ENCODE results near the gene DZIP1L.

DZIP1L gene

GRCh38 chr3:138066972-138067371 is 48.4 kb downstream of the DZIP1L start:
- DNase-seq, result no peak

GRCh38 chr3:138066383-138066782 is 49.0 kb downstream of the DZIP1L start:
- no peak for DNase-seq

- DNase-seq, result no peak
Measured at GRCh38 chr3:138065949-138066348, 49.5 kb downstream of the DZIP1L start.

GRCh38 chr3:138063416-138063815 is 52.0 kb downstream of the DZIP1L start:
- DNase-seq, result no peak

- no peak for DNase-seq
Measured at GRCh38 chr3:138062626-138063025, 52.8 kb downstream of the DZIP1L start.

GRCh38 chr3:138062037-138062436 is 53.4 kb downstream of the DZIP1L start:
- no peak for DNase-seq

GRCh38 chr3:138060792-138061191 is 54.6 kb downstream of the DZIP1L start:
- DNase-seq, result no peak

- no peak for DNase-seq
Measured at GRCh38 chr3:138059261-138059660, 56.1 kb downstream of the DZIP1L start.

- DNase-seq, result no peak
Measured at GRCh38 chr3:138057384-138057783, 58.0 kb downstream of the DZIP1L start.

GRCh38 chr3:138054057-138054456 is 61.4 kb downstream of the DZIP1L start:
- no peak for DNase-seq

GRCh38 chr3:138051947-138052802 is 63.2 kb downstream of the DZIP1L start:
- DNase-seq, result peak; percentile 69

GRCh38 chr3:138049157-138049919 is 66.1 kb downstream of the DZIP1L start:
- DNase-seq, result no peak

- no peak for DNase-seq
Measured at GRCh38 chr3:138047596-138048158, 67.7 kb downstream of the DZIP1L start.

GRCh38 chr3:138046955-138047354 is 68.5 kb downstream of the DZIP1L start:
- no peak for DNase-seq

GRCh38 chr3:138046085-138046484 is 69.3 kb downstream of the DZIP1L start:
- DNase-seq, result no peak

GRCh38 chr3:138043266-138044029 is 72.0 kb downstream of the DZIP1L start:
- no peak for DNase-seq

- no peak for DNase-seq
Measured at GRCh38 chr3:138042043-138042442, 73.4 kb downstream of the DZIP1L start.

- DNase-seq, result no peak
Measured at GRCh38 chr3:138038725-138039462, 76.5 kb downstream of the DZIP1L start.

GRCh38 chr3:138036572-138036971 is 78.8 kb downstream of the DZIP1L start:
- DNase-seq, result no peak

- no peak for DNase-seq
Measured at GRCh38 chr3:138034918-138035317, 80.5 kb downstream of the DZIP1L start.

GRCh38 chr3:138033202-138033691 is 82.2 kb downstream of the DZIP1L start:
- DNase-seq, result no peak

- no peak for DNase-seq
Measured at GRCh38 chr3:138032567-138032966, 82.8 kb downstream of the DZIP1L start.
